SK-N-SH (cell line): ENCODE data around the gene LATS2. TPM values are rescaled to one million over a fixed set of nuclear protein-coding genes. Genes with fewer than 3 reads are reported as not detected.

Experiments used
- CTCF ChIA-PET: fragments of 300-600, 350-600 bp; formaldehyde crosslinking; extraction: SDS; loops from one replicate; lab custom pipeline; 2021; lab: Yijun Ruan, JAX
- POLR2A ChIA-PET: fragments of 350-600 bp; sonication (Branson Sonifier 250); formaldehyde crosslinking; extraction: SDS; loops from one replicate; lab custom pipeline; 2020; ENCODE audit warnings: antibody characterized with exemption, inconsistent platforms; lab: Yijun Ruan, JAX
- DNase-seq: peaks from one replicate; pipeline ENCODE4 v3.0.0; 2012
- H2AFZ ChIP-seq: fragments of 200-600 bp; sonication (generic); 2 replicates; pipeline ENCODE4 v1.8.1; 2016; ENCODE audit warnings: antibody characterized with exemption, mild to moderate bottlenecking, low read depth
- H3F3A ChIP-seq: fragments of 200-600 bp; sonication (generic); replicated peaks from 2 replicates; pipeline ENCODE3; 2016; ENCODE audit warnings: antibody characterized with exemption, mild to moderate bottlenecking; ENCODE audit not compliant: insufficient read depth
- H3K27ac ChIP-seq, 2 experiments: fragments of 200-500 bp in 1 of 2; fragments of 200-600 bp in 1 of 2; sonication (Bioruptor generic) in 1 of 2; sonication (generic), shearing (Covaris generic) in 1 of 2; 2 replicates each; pipeline versions ENCODE4 v1.5.1 to v1.6.1; 2014 to 2016; ENCODE audit warnings: low read depth in 2 of 2, inconsistent platforms in 1 of 2, low read length in 1 of 2, mild to moderate bottlenecking in 1 of 2, mixed read lengths in 1 of 2
- H3K27me3 ChIP-seq: fragments of 200-600 bp; sonication (generic), shearing (Covaris generic); 2 replicates; pipeline ENCODE4 v1.6.1; 2016; ENCODE audit warnings: mixed run types; ENCODE audit not compliant: insufficient read depth
- H3K36me3 ChIP-seq, 2 experiments: fragments of 200-500 bp in 1 of 2; fragments of 200-600 bp in 1 of 2; sonication (Bioruptor generic) in 1 of 2; sonication (generic) in 1 of 2; replicated peaks in 1 of 2; 2 replicates each; pipeline versions ENCODE3 to v1.5.1; 2014 to 2016; ENCODE audit warnings: low read length in 1 of 2, mild to moderate bottlenecking in 1 of 2; ENCODE audit not compliant: insufficient read depth in 2 of 2, control insufficient read depth in 1 of 2
- H3K4me1 ChIP-seq, 2 experiments: fragments of 200-500 bp in 1 of 2; fragments of 200-600 bp in 1 of 2; sonication (Bioruptor generic) in 1 of 2; sonication (generic), shearing (Covaris generic) in 1 of 2; 2 replicates each; pipeline versions ENCODE4 v1.5.1 to v1.6.1; 2014 to 2016; ENCODE audit warnings: low read depth in 1 of 2, low read length in 1 of 2, mixed run types in 1 of 2; ENCODE audit not compliant: insufficient read depth in 2 of 2, control insufficient read depth in 1 of 2
- H3K4me2 ChIP-seq: fragments of 200-600 bp; sonication (generic), shearing (Covaris generic); 2 replicates; pipeline ENCODE4 v1.6.1; 2017; ENCODE audit warnings: mixed run types
- H3K4me3 ChIP-seq, 2 experiments: fragments of 200-500 bp in 1 of 2; fragments of 200-600 bp in 1 of 2; sonication (Bioruptor generic) in 1 of 2; sonication (generic), shearing (Covaris generic) in 1 of 2; 2 replicates each; pipeline versions ENCODE4 v1.5.1 to v1.8.1; 2014 to 2016; ENCODE audit warnings: low read depth in 2 of 2, inconsistent platforms in 1 of 2, low read length in 1 of 2, mild to moderate bottlenecking in 1 of 2, mixed read lengths in 1 of 2, moderate library complexity in 1 of 2
- H3K79me2 ChIP-seq: fragments of 200-600 bp; sonication (generic); 2 replicates; pipeline ENCODE4 v1.8.1; 2017; ENCODE audit warnings: mild to moderate bottlenecking; ENCODE audit not compliant: insufficient read depth
- H3K9ac ChIP-seq: fragments of 200-600 bp; sonication (generic); 2 replicates; pipeline ENCODE4 v1.6.1; 2017; ENCODE audit warnings: mixed run types
- H3K9me2 ChIP-seq: fragments of 200-600 bp; sonication (generic); 2 replicates; pipeline ENCODE4 v1.6.1; 2017; ENCODE audit warnings: mixed run types
- H3K9me3 ChIP-seq: fragments of 200-600 bp; sonication (generic); 2 replicates; pipeline ENCODE4 v1.6.1; 2017; ENCODE audit warnings: mixed run types, mild to moderate bottlenecking, moderate library complexity
- H4K20me1 ChIP-seq: fragments of 200-600 bp; sonication (generic); 2 replicates; pipeline ENCODE4 v1.6.1; 2017; ENCODE audit warnings: mild to moderate bottlenecking, mixed run types; ENCODE audit not compliant: insufficient read depth
- CHD2 ChIP-seq: fragments of 150-350 bp; IDR thresholded peaks from 2 replicates; pipeline ENCODE4 v1.6.1; 2018; ENCODE audit warnings: low read length; ENCODE audit not compliant: partially characterized antibody
- EP300 ChIP-seq, 2 experiments: IDR thresholded peaks; 2 replicates each; pipeline versions ENCODE4 v1.4.0 to v1.6.1; 2012; ENCODE audit warnings: borderline replicate concordance in 1 of 2, low read depth in 1 of 2, low read length in 1 of 2
- EZH2phosphoT487 ChIP-seq: fragments of 200-600 bp; sonication (generic); IDR thresholded peaks from 2 replicates; pipeline ENCODE4 v1.6.1; 2017; ENCODE audit warnings: low read depth, mixed run types, mild to moderate bottlenecking, antibody characterized with exemption, moderate library complexity, borderline replicate concordance
- GABPA ChIP-seq: IDR thresholded peaks from 2 replicates; pipeline ENCODE4 v1.4.0; 2012; ENCODE audit warnings: low read depth, mild to moderate bottlenecking
- GATA2 ChIP-seq: sonication (generic); formaldehyde crosslinking; IDR thresholded peaks from 2 replicates; pipeline ENCODE4 v1.5.0; 2020; ENCODE audit warnings: mild to moderate bottlenecking, missing genetic modification reagents
- JUND ChIP-seq: IDR thresholded peaks from 2 replicates; pipeline ENCODE4 v1.4.0; 2012
- MEF2A ChIP-seq: IDR thresholded peaks from 2 replicates; pipeline ENCODE4 v1.4.0; 2012; ENCODE audit warnings: low read depth, borderline replicate concordance
- MXI1 ChIP-seq: IDR thresholded peaks from 2 replicates; pipeline ENCODE4 v1.6.1; 2012; ENCODE audit warnings: mild to moderate bottlenecking, low read depth, low read length, improper control_type of control experiment
- RAD21 ChIP-seq: IDR thresholded peaks from 2 replicates; pipeline ENCODE4 v1.6.1; 2012; ENCODE audit warnings: mild to moderate bottlenecking, low read length
- SIN3A ChIP-seq: IDR thresholded peaks from 2 replicates; pipeline ENCODE4 v1.6.1; 2012; ENCODE audit warnings: low read depth, mild to moderate bottlenecking, low read length, moderate library complexity, borderline replicate concordance
- SMC3 ChIP-seq: IDR thresholded peaks from 2 replicates; pipeline ENCODE4 v1.6.1; 2012; ENCODE audit warnings: low read depth, low read length, improper control_type of control experiment
- TCF12 ChIP-seq: IDR thresholded peaks from 2 replicates; pipeline ENCODE4 v1.4.0; 2012
- YY1 ChIP-seq: IDR thresholded peaks from 2 replicates; pipeline ENCODE4 v1.4.0; 2012; ENCODE audit warnings: low read depth, mild to moderate bottlenecking
- WGBS: methylation state at CpG from one replicate; pipeline ENCODE4 v1.1.6; 2017; ENCODE audit warnings: low lambda C conversion rate; 5-methylcytosine and 5-hydroxymethylcytosine counted together
- polyA plus RNA-seq, 3 experiments: library from polyadenylated mRNA; depleted of rRNA; stranded (reverse); fragments of >200 nt; gene quantifications; 2 replicates each; pipeline ENCODE4 v1.2.3, GENCODE V29; 2012
- TF ChIP-seq, protein P1 (sequence below): IDR thresholded peaks from 2 replicates; pipeline ENCODE4 v1.4.0; 2012; ENCODE audit warnings: low read depth
- TF ChIP-seq, protein P2 (sequence below): fragments of 200-600 bp; sonication (generic); IDR thresholded peaks from 2 replicates; pipeline ENCODE4 v1.6.1; 2017; ENCODE audit warnings: antibody characterized with exemption, mild to moderate bottlenecking, moderate library complexity
- TF ChIP-seq, protein P3 (sequence below): fragments of 150-350 bp; IDR thresholded peaks from 2 replicates; pipeline ENCODE4 v1.6.1; 2017; ENCODE audit warnings: antibody characterized with exemption, low read length, low read depth, borderline replicate concordance
- TF ChIP-seq, protein P4 (sequence below): IDR thresholded peaks from 2 replicates; pipeline ENCODE4; 2012
- TF ChIP-seq, protein P5 (sequence below): IDR thresholded peaks from 2 replicates; pipeline ENCODE4 v1.4.0; 2012; ENCODE audit warnings: low read depth, borderline replicate concordance
- TF ChIP-seq, protein P6 (sequence below): fragments of 150-350 bp; IDR thresholded peaks from 2 replicates; pipeline ENCODE4 v1.6.1; 2016; ENCODE audit warnings: mild to moderate bottlenecking, low read depth, low read length

The LATS2 gene
- polyA plus RNA-seq, 1 of the 3 experiments (the other 2 are of a cell fraction): 19.6 TPM

DNA sequence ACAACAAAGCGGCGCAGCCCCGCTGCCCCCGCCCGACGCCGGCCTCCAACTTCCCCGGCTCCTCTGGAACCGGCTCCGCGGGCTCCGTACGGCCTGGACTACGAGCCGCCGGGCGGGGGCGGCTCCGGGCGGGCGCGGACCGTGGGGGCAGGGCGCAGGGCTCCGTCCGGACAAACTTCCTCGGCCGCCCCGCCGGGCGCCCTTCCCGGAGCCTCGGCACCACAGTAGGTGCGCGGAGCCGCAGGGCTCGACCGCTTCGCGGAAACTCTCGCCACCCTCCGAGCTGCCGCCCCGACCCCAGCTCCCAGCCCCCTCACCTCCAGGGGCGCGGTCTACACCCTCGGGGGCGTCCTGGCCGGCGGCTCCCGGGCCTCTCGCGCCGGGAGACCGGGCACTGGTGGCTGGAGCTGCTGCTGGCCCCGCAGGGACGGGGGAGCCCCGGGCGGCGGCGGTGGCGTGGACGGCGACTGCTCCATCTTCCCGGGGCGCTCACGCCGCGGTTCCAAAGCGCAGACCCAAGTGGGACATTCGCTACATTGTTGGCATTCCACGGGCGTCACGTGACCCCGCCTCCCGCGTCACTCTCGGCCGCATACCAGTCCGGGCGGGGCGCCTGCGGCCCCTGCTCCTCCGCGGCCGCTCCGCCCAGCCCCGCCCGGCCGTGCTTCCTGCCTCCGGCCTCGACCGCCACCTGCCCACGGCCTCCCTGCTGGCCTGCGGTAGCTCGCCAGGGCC lies at the start of gene LATS2 (continued):
- TF ChIP-seq, protein P1, sequence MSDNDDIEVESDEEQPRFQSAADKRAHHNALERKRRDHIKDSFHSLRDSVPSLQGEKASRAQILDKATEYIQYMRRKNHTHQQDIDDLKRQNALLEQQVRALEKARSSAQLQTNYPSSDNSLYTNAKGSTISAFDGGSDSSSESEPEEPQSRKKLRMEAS: peak; percentile 81; the same call in 1 of the 2 replicates
- peak in 1 of 2 experiments; percentile 55; a peak in 1 of 4 replicates for TF ChIP-seq EP300 (IDR thresholded peaks at IDR 0.05; ENCODE audit: borderline replicate concordance in 1 of 2, low read depth in 1 of 2, low read length in 1 of 2)
- peak; percentile 80; the same call in 1 of the 2 replicates for TF ChIP-seq SIN3A
- TF ChIP-seq CHD2: no peak
- TF ChIP-seq, protein P2, sequence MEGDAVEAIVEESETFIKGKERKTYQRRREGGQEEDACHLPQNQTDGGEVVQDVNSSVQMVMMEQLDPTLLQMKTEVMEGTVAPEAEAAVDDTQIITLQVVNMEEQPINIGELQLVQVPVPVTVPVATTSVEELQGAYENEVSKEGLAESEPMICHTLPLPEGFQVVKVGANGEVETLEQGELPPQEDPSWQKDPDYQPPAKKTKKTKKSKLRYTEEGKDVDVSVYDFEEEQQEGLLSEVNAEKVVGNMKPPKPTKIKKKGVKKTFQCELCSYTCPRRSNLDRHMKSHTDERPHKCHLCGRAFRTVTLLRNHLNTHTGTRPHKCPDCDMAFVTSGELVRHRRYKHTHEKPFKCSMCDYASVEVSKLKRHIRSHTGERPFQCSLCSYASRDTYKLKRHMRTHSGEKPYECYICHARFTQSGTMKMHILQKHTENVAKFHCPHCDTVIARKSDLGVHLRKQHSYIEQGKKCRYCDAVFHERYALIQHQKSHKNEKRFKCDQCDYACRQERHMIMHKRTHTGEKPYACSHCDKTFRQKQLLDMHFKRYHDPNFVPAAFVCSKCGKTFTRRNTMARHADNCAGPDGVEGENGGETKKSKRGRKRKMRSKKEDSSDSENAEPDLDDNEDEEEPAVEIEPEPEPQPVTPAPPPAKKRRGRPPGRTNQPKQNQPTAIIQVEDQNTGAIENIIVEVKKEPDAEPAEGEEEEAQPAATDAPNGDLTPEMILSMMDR: no peak; the same call in 1 of the 2 replicates
- TF ChIP-seq JUND: no peak

DNA sequence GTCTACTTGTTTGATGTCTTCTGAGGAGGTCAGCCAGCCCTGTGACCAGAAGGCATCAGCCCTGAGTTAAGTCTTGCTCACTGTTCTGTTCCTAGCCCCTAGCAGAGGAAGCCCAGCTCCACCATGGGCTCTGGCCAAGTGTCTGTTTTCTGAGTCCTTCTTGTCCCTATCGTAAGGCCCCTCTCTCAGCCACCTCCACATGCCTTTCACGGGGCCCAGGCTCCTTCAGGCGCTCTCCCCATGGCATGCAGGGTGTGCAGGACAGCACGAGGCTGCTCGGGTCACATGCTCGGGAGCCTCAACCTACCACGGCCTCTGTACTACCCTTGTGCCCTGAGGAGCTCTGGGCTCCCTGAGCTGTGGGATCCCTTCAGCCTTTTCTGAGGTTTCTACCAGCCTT lies 47.8 kb upstream of the LATS2 start:
- Histone ChIP-seq H3K79me2 (no peaks in the 10 kb centered on the region), H3K4me3 (no peak overlapping the region), H3K9me2 (no peaks in the 10 kb centered on the region), H2AFZ (no peak overlapping the region), H3K27ac (no peak overlapping the region), H3K27me3 (no peaks in the 10 kb centered on the region), H3K9me3 (no peaks in the 10 kb centered on the region), H4K20me1 (no peaks in the 10 kb centered on the region), H3K4me1 (peaks cover 0 to 11% of the 10 kb centered on the region in 2 experiments; a peak in 2 of 4 replicates), H3K4me2 (no peak overlapping the region), H3K36me3 (no peaks in the 10 kb centered on the region), H3F3A (peaks cover 12% of the 10 kb centered on the region), H3K9ac (no peak overlapping the region)
- 72% methylated on average over 7 of the region's 7 CpGs for WGBS
- ChIA-PET POLR2A (no interaction called here), CTCF (interaction anchor here (0.6 to 3.0 kb wide), 4 partner anchors 9 to 368 kb away, joined by 3 to 19 read pairs (median 4); no protein-coding TSS in a partner anchor)
- TF ChIP-seq, protein P3, sequence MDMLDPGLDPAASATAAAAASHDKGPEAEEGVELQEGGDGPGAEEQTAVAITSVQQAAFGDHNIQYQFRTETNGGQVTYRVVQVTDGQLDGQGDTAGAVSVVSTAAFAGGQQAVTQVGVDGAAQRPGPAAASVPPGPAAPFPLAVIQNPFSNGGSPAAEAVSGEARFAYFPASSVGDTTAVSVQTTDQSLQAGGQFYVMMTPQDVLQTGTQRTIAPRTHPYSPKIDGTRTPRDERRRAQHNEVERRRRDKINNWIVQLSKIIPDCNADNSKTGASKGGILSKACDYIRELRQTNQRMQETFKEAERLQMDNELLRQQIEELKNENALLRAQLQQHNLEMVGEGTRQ: no peak
- no peak for TF ChIP-seq TCF12
- TF ChIP-seq, protein P4, sequence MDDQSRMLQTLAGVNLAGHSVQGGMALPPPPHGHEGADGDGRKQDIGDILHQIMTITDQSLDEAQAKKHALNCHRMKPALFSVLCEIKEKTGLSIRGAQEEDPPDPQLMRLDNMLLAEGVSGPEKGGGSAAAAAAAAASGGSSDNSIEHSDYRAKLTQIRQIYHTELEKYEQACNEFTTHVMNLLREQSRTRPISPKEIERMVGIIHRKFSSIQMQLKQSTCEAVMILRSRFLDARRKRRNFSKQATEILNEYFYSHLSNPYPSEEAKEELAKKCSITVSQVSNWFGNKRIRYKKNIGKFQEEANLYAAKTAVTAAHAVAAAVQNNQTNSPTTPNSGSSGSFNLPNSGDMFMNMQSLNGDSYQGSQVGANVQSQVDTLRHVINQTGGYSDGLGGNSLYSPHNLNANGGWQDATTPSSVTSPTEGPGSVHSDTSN: no peak
- TF ChIP-seq, protein P5, sequence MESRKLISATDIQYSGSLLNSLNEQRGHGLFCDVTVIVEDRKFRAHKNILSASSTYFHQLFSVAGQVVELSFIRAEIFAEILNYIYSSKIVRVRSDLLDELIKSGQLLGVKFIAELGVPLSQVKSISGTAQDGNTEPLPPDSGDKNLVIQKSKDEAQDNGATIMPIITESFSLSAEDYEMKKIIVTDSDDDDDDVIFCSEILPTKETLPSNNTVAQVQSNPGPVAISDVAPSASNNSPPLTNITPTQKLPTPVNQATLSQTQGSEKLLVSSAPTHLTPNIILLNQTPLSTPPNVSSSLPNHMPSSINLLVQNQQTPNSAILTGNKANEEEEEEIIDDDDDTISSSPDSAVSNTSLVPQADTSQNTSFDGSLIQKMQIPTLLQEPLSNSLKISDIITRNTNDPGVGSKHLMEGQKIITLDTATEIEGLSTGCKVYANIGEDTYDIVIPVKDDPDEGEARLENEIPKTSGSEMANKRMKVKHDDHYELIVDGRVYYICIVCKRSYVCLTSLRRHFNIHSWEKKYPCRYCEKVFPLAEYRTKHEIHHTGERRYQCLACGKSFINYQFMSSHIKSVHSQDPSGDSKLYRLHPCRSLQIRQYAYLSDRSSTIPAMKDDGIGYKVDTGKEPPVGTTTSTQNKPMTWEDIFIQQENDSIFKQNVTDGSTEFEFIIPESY: no peak
- no peak for TF ChIP-seq MEF2A
- no peak for TF ChIP-seq RAD21
- no peak for TF ChIP-seq MXI1
- TF ChIP-seq, protein P2: no peak
- TF ChIP-seq GATA2 (CRISPR knock-in tag): no peak
- no peak for TF ChIP-seq GABPA
- TF ChIP-seq, protein P6, sequence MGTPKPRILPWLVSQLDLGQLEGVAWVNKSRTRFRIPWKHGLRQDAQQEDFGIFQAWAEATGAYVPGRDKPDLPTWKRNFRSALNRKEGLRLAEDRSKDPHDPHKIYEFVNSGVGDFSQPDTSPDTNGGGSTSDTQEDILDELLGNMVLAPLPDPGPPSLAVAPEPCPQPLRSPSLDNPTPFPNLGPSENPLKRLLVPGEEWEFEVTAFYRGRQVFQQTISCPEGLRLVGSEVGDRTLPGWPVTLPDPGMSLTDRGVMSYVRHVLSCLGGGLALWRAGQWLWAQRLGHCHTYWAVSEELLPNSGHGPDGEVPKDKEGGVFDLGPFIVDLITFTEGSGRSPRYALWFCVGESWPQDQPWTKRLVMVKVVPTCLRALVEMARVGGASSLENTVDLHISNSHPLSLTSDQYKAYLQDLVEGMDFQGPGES: no peak
- TF ChIP-seq JUND: no peak
- TF ChIP-seq EZH2phosphoT487: no peak
- no peak for TF ChIP-seq SMC3
- no peak for TF ChIP-seq YY1
- no peak for DNase-seq
